ENCODE data around the gene MTARC2.

DNA sequence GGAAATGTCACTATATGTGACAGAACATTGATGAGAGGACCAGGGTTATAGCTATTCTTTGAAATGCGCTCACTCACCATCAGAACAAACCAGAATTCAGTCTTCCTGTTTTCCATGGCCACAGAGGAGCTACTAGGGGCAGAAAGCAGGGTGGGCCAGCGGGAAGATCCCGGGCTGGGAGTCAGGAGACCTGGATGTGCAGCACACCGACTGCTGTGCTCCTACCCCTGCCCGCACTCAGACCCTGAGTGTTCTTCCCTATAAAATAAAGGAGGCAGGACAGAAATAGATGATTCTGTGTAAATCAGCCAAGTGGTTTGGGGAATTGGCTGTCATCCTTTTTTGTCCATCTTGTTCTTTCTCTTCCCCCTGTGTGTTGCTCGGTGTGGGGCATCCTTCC is 59.6 kb downstream of the MTARC2 start:
- TF ChIP-seq, protein P1, sequence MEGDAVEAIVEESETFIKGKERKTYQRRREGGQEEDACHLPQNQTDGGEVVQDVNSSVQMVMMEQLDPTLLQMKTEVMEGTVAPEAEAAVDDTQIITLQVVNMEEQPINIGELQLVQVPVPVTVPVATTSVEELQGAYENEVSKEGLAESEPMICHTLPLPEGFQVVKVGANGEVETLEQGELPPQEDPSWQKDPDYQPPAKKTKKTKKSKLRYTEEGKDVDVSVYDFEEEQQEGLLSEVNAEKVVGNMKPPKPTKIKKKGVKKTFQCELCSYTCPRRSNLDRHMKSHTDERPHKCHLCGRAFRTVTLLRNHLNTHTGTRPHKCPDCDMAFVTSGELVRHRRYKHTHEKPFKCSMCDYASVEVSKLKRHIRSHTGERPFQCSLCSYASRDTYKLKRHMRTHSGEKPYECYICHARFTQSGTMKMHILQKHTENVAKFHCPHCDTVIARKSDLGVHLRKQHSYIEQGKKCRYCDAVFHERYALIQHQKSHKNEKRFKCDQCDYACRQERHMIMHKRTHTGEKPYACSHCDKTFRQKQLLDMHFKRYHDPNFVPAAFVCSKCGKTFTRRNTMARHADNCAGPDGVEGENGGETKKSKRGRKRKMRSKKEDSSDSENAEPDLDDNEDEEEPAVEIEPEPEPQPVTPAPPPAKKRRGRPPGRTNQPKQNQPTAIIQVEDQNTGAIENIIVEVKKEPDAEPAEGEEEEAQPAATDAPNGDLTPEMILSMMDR (conservative IDR thresholded peaks at IDR 0.05), result no peak
- no peak for TF ChIP-seq ZFX (IDR thresholded peaks at IDR 0.05)

Measured in C4-2B (cell line).